ENCODE data around the gene STIM1.

Gene STIM1

DNA sequence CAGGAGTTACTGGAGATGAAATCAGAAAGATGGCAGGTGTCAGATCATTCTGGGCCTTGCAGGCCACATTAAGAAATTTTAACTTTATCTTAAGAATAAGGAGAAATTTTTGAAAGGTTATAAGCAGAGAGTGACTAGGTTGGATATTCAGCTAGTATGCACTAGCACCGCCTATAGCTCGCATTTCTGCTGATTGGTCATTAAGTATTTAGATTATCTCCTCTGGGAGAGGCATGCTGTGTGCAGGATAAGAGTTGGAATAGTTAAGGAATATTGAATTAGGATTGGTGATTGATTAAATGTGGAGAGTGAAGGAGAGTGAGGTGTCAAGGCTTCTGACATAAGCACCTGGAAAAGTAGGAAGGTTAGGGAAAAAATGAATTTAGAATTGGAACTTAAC lies 100.6 kb downstream of the STIM1 start:
- no peak for DNase-seq

DNA sequence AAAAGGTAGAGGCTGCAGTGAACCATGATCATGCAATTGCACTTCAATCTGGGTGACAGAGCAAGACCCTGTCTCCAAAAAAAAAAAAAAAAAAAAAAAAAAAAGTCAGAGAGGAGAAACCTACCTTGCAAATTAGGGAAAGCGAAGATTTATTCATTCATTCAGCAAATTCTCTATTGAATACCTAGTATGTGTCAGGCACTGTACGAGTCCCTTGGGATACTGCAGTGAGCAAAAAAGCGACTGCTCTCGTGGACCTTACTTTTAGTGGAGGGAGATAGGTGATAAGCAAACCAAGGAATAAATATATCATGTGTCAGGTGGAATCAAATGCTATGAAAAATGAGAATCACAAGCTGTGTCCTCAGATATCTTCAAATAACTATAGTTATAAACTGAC lies 101.3 kb downstream of the STIM1 start:
- no peak for DNase-seq

DNA sequence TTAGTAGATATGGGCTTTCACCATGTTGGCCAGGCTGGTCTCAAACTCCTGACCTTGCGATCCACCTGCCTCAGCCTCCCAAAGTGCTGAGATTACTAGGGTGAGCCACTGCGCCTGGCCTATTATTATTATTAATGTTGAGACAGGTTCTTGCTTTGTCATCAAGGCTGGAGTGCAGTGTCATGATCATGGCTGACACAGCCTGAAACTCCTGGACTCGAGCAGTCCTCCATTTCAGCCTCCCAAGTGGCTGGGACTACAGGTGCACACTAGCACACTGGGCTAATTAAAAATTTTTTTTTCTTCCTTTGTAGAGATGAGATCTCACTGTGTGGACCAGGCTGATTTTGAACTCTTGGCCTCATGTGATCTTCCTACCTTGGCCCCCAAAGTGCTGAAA lies 102.0 kb downstream of the STIM1 start:
- no peak for DNase-seq

DNA sequence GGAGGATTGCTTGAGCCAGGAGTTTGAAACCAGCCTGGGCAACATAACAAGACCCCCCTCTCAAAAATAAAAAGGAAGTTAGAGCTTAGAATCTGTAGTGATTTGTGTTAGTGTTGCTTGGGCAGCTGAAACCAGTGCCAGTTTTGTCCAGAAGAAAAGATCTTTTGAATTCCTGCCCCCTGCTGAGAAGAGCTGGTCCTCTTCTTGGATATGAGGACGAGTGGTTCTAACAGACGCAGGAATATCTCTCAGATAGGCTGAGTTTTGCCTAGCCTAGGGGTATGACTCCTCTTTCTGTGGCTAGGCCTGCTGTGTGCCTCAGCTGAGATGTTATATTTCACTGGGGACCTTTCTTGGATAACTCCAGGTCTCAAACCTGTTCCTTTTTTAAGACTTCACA lies 102.8 kb downstream of the STIM1 start:
- no peak for DNase-seq

DNA sequence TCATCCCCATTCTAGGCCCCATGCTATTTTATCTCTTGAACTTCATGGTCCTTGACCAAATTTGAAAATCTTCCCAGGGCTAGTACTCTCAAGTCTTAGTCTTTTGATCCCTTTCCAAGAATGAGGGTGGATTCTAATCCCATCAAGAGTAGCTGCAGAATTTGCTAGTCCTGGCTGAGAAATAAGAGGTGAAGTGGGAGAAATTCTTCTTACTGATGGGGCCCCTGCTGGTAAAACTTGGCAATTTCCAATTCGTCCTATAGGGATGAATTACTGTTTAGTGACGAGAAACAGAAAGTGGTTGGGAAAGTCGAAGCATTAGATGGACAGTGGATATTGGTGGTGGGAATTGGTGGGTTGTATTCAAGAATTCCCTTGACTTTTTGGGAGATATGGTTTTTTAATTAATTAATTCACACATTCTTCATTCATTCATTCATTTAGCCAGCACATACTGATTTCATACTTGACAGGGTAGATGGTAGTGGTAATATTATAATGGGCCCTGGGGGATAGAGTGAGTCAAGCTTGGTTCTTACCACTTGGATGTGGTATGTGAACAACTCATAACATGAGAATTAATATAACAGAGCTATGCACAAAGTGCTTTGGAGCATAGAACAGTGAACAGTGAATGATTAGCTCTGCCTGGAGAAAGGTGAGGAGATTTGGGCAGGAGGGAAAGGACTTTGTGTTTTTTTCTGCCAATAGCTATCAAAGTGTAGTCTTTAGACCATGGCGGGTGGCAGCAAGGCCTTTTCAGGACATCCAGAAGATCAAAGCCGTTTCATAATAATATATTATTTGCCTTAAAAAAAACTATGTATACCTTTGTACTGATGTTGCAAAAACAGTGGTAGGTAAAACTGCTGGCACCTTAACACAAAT lies 103.8 kb downstream of the STIM1 start:
- DNase-seq, result peak; percentile 93

DNA sequence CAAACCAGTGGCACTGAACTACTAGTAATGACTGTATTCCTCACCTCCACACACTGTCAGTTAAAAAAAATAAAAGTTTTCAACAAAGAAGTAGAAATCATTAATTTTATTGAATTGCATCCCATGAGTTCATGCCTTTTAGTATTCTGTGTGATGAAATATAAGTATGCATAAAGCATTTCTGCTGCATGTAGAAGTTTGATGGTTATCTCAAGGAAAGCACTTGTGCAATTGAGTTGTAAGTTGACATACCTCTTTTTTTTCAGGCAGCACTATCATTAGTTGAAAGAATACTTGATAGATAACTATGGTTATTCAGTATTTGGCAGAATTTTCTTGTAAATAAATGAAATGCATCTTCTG lies 104.4 kb downstream of the STIM1 start:
- DNase-seq, result no peak

DNA sequence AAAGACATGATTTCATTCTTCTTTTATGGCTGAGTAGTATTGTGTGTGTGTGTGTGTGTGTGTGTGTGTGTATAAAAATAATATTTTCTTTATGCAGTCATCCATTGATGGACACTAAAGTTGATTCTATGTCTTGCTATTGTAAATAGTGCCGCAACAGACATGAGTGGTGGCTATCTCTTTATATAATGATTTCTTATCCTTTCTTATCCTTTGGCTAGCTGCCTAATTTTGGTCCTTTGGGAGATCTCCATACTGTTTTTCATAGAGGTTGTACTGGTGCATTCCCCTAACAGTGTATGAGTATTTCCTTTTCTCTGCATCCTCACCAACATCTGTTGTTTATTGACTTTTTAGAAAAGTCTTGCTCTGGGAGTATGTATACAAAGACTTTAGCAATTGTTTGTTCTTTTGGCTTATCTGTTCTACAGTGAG lies 107.0 kb downstream of the STIM1 start:
- peak; percentile 40 for DNase-seq

DNA sequence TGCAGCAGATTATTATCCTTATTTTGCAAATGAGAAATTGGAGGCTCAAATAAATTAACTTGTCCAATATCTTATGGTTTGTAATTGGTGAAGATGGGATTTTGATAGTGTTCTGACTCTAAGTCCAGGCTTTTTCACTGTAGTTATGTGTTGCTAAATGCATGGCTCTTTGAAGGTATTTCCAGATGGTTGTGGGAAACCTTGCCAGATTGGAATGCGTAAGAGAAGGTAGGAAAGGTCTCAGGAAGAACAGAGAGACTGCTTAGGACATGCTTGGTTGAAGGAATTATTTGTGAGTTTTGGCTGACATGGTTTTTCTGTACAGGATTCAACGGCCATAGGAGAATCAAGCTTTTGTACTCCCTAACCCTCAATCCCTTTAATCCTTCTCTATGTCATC lies 108.6 kb downstream of the STIM1 start:
- no peak for DNase-seq

DNA sequence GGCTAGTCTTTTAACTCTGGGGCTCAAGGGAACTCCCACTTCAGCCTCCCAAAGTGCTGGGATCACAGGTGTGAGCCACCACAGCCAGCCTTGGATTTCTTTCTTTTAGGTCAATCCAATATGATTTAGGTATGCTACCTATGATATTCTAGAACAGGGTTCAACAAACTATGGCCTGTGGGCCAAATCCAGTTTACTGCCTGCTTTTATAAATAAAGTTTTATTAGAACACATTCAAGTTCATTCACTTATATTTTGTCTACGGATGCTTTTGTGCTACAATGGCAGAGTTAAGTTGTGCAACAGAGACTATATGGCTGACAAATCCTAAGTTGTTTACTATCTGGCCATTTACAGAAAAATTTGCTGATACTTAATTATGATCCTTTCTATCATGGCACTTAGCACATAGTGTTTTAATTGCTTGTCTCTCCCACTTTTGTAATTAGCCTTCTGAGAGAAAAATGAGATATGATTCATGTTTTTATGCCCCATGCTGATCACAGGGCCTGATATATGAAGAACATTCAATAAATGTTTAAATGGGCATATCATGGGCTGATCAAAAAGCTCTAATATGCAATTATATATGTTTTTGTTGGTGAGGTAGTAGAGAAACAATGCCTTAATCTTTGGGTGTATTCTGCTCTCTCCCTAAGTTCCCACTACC lies 109.6 kb downstream of the STIM1 start:
- no peak for DNase-seq

DNA sequence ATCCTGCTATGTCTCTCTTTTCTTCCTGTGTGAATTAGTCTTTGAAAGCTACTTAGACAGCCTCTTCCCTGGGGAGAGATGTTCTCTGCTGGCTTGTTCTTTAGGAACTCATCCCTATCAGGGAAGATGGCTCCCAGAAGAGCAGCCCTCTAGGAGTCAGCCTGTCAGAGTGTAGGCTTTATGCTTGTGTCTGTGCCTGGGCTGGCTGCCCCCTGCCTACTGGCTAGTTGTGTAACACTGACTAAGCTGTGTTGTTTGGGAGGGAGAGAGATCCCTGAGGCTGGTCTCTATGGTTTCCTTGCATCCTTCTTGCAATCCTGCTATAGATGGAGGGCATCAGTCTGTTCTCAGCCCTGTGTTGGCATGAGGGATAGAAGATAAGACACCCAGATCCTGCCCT lies 112.2 kb downstream of the STIM1 start:
- DNase-seq, result no peak

DNA sequence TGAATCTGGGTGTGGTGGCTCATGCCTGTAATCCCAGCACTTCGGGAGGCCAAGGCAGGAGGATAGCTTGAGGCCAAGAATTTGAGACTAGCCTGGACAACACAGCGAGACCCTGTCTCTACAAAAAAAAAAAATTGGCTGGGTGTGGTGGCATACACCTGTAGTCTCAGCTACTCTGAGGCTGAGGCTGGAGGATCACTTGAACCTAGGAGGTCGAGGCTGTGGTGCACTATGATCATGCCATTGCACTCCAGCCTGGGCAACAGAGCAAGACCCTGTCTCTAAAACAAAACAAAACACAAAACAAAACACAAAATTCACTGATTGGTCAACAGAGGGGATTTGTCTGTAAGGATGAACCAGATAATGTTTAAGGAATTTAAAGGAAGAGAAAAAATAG lies 113.7 kb downstream of the STIM1 start:
- no peak for DNase-seq

DNA sequence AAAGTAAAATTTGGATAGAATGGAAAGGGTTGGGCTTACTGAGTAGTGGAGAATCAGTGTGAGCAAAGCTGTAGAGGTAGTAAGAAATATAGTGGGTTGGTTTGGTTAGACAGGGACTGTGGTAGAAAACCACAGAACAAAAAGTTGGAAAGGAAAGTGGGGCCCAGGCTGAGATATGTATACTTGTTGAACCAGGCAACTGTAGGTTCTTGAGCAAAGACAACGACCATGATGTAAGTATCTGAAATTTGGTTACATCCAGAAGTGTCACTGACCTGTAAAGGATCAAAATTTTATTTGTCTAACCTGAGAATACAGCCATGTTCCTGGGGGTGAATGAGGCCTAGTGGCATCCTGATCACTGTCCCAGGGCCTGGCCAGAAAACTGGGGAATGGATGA lies 114.1 kb downstream of the STIM1 start:
- no peak for DNase-seq

DNA sequence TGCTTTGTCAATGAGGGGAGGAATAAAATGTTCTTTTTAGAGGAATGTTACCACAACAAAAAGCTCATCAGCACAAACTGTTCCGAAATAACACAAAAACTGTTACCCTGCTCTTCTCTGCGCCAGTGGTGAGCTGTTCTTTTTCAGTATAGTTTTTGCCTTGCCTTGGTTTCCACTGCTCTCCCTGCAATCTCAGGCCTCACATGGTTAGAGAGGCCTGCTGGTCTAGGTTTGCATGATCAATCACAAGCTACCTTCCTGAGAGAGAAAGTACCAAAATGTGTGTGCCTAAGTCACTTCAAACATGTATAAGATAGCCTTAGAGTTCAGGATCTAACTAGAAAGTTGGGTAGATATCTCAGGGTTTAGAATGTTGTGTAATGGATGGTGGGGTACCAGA lies 114.6 kb downstream of the STIM1 start:
- DNase-seq, result no peak

DNA sequence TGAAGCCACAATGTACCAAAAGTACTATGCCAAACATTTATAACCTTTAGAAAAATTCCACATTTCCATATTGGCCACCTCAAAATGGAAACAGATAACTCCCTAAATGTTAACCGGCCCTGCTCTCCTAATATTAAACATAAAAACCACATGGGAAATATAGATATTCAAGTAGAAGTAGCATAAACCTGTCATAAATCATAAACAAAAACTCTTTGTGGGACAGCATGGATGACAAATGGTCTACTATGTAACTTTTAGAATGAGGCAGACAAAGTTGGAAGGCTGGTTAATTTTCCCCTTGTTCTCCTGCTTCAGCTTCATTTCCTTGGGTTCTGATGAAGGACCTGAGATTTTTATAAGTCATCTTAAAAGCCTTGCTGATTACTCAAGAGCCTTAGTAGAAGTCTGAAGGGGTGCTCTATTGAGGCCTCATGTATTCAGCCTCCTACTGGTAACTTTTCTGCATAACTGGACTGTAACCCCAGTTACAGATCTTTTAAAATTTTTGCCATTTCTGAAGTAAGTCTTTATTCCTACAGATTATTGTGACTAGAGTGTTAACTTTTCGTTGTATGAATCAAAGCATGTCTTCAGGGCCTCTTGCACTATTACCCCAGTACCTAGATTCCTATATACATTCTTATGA lies 116.4 kb downstream of the STIM1 start:
- no peak for DNase-seq

DNA sequence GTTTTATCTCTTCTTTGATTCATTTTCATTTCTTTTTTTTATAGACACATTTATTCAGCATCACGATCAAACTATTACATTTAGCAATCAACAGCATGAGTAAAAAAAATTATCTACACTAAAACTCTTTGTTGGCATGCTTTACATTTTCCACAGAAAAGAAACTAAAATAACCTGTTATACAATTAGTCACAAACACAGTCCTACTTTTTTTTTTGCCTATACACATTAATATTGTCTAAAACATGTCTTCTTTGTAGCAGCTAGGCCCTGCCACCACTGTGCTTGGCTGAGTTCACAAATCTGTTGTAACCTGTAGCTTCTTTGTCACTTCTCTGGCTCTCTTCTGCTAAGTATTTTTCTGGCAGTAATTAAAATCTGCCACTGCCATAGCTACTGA lies 117.0 kb downstream of the STIM1 start:
- DNase-seq, result no peak

DNA sequence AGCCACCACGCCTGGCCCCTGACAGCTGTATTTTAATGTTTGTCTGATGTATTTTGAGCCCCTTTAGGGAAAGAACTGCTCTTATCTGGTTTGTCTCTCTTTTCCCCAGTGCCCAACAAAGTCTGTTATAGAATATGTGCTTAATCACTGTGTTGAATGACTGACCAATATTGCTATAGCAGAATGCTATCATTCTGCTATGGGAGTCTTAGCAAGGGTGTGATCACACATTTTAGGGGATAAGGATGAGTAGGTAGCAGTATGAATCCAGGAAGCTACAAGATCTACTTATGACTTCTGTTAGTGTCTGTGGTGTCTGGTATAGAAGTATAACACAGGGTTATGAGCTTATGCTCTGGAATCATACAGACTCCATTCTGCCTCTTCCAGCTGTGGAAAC lies 121.6 kb downstream of the STIM1 start:
- DNase-seq, result no peak

DNA sequence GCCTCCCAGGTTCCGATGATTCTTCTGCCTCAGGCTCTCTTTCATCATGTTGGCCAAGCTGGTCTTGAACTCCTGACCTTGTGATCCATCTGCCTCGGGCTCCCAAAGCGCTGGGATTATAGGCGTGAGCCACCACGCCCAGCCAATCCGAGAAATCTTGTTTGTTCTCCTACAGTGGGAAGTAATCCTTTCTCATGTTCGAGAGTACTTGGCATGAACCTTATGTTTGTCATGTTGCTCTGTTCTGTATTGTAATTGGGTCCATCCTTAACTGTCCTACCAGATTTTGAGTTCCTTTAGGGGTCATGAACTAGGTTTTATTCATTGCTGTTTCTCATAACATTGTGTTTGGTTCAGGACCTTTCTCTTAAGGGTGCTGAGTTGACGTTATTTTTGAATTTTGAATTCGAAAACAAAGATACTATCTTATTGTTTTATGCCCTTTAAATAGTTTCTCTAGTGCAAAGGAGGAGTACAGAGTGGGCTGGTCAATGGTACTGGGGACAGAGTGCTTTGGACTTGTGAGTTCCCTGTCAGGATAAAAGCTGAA lies 125.7 kb downstream of the STIM1 start:
- DNase-seq, result no peak

DNA sequence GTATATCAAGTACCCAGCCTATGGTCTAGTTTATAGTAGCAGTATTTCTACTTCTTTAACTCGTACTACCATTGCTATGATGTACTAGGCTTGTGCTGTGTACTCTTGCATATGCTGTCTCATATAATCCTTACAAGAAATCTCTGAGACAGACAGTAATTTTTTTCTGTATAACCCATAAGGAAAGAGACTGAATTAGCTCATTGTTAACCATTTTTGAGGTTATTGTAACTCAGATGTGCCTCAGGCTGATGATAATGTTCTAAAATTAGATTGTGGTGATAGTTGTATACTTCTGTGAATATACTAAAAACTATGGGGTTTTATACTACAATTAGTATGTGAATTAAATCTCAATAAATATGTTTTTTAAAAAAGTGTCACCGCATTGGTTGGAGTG lies 127.0 kb downstream of the STIM1 start:
- no peak for DNase-seq

DNA sequence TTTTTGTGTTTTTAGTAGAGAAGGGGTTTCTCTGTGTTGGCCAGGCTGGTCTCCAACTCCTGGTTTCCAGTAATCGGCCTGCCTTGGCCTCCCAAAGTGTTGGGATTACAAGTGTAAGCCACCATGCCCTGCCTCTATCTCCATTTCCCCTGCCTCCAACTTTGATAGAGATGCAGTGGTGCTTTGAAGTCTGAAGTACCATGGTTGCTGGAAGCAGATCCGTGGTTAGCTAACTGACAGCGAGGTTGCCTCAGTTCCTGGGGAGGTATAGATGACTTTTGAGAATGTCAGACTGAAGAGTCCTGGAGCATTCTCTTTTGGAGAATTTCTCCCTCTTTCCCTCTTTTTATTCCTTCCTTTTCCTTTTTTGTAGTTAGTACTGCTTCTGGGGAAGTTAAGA lies 127.6 kb downstream of the STIM1 start:
- DNase-seq, result no peak

DNA sequence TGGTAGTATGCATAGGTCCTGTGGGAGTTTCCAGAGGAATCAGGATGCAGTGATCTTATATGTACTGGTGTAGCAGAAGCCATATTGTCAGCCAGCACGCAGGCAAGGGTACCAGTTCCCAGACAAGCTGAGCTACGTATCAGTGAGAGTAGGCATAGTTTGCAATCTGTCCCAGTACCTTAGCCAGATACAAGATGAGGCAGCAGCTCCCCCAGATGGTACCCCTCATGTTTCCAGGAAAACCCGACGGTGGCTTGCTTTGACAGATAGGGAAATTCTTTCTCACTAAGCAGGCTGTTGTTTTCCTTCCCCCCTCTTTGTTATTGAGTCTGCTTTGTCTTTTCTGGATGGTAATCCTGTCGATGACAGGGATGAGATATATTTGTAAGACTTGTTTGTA lies 129.4 kb downstream of the STIM1 start:
- DNase-seq, result no peak

DNA sequence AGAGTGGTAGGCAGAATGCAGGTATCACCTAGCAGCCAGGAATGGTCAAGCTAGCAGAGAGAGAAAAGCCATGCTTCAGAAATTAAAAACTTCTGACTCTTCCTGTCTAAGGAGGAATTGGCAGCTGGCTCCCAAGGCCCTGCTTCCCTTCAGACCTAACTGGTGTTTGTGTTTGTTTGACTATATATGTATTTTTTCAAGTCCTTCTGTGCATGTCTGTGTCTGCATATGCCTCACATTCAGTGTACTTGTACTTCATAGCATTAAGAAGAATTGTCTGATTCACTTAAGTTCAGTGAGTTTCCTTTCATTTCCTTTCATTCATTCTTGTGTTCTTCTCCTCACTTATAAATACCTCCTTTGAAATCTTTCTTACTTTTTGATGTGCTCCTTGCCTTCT lies 130.2 kb downstream of the STIM1 start:
- DNase-seq, result no peak

DNA sequence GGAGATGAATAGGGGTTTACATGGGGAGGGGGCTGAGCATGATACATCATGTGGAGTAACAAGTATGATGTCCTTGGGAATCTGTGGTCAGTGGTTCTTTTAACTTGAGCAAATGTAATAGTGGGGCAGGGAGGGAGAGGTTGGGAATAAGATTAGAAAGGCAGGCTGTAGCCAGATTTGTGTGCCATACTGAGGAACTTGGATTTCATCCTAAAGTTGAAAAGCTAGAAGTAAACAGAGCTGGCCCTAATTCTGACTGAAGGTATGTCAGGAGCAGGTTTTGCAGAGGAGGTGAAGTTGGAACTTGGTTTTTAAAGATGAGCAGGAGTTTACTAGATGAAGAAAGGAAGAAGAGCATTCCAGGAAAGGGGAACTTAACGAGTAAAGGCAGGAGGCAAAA lies 130.8 kb downstream of the STIM1 start:
- DNase-seq, result no peak

DNA sequence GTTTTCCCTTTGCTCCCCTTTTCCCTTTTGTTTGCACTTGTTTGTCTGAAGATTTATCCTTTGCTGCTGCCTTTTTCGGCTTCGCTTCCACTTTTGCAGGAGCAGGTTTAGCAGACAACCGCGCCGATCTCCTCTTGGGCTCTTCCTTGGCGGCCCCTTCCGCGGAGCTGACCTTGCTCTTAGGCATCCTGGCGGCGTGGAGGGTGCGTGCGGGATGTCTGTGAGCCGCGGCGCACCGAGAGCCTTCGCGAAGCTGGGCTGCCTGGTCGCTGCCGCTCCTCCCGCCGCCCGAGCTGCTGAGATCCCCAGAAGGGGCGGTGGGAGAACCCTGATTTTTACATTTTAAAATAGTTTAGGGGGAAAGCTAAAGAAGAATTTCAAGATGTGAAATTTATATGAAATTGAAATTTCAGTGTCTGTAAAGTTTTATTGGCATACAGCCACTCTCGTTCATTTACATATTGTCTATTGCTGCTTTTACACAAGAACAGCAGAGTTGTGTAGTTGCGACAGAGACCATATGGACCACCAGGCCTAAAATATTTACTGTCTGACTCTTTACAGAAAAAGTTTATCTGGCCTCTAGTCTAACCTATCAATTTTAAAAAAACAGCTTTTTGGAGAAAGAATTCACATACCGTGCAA lies 133.9 kb downstream of the STIM1 start:
- no peak for DNase-seq
